ENCODE measurements around the gene GALR2.

The GALR2 gene

GRCh38 chr17:76080768-76081287, 6.2 kb downstream of the GALR2 start:
- DNase-seq: no peak

- no peak for DNase-seq
Measured at GRCh38 chr17:76081295-76082210, 7.0 kb downstream of the GALR2 start.

- no peak for DNase-seq
Measured at GRCh38 chr17:76082326-76083251, 8.0 kb downstream of the GALR2 start.

- DNase-seq: no peak
Measured at GRCh38 chr17:76083536-76084182, 9.1 kb downstream of the GALR2 start.

GRCh38 chr17:76085066-76085730, 10.6 kb downstream of the GALR2 start:
- no peak for DNase-seq

- DNase-seq: no peak
Measured at GRCh38 chr17:76085731-76086366, 11.3 kb downstream of the GALR2 start.

GRCh38 chr17:76086384-76086783, 11.8 kb downstream of the GALR2 start:
- DNase-seq: no peak

- DNase-seq: no peak
Measured at GRCh38 chr17:76087531-76087930, 12.9 kb downstream of the GALR2 start.

- DNase-seq: no peak
Measured at GRCh38 chr17:76088041-76088867, 13.7 kb downstream of the GALR2 start.

GRCh38 chr17:76088868-76089576, 14.4 kb downstream of the GALR2 start:
- no peak for DNase-seq

GRCh38 chr17:76089680-76090516, 15.3 kb downstream of the GALR2 start:
- no peak for DNase-seq

GRCh38 chr17:76090517-76091129, 16.0 kb downstream of the GALR2 start:
- no peak for DNase-seq

GRCh38 chr17:76091526-76092286, 17.1 kb downstream of the GALR2 start:
- DNase-seq: no peak

GRCh38 chr17:76092526-76093413, 18.2 kb downstream of the GALR2 start:
- no peak for DNase-seq

- no peak for DNase-seq
Measured at GRCh38 chr17:76094046-76094445, 19.5 kb downstream of the GALR2 start.

GRCh38 chr17:76095943-76096342, 21.4 kb downstream of the GALR2 start:
- DNase-seq: no peak

Measured in activated CD4-positive, alpha-beta T cell treated with anti-CD3 and anti-CD28 coated beads for 48 hours (primary cell).